Measurements from ENCODE around the gene RBM15.
A peak's percentile ranks its signal among the peaks of the same experiment; 100 is the strongest.

Gene RBM15

GRCh38 chr1:110338886-110339406 is at the start of gene RBM15:
RBM15 (plus strand) TSS chr1:110339377; CDS start chr1:110339406, 29 bp downstream.
- Histone ChIP-seq H3K27ac (ENCODE audit: low read length) (peak within 1 kb of the TSS; percentile 68), H3K9me3 (ENCODE audit: insufficient read depth, low read depth, low read length) (no peaks in the 10 kb centered on the region), H3K4me1 (ENCODE audit: insufficient read depth, low read length) (peaks cover 27% of the 10 kb centered on the region), H3K9ac (ENCODE audit: low read depth, low read length) (peak within 1 kb of the TSS; percentile 89), H3K4me3 (ENCODE audit: low read length) (peak within 1 kb of the TSS; percentile 86), H3K36me3 (ENCODE audit: insufficient read depth, low read depth, low read length) (peaks cover 38% of the 10 kb centered on the region), H3K27me3 (ENCODE audit: insufficient read depth, low read length) (no peaks in the 10 kb centered on the region)

DNA sequence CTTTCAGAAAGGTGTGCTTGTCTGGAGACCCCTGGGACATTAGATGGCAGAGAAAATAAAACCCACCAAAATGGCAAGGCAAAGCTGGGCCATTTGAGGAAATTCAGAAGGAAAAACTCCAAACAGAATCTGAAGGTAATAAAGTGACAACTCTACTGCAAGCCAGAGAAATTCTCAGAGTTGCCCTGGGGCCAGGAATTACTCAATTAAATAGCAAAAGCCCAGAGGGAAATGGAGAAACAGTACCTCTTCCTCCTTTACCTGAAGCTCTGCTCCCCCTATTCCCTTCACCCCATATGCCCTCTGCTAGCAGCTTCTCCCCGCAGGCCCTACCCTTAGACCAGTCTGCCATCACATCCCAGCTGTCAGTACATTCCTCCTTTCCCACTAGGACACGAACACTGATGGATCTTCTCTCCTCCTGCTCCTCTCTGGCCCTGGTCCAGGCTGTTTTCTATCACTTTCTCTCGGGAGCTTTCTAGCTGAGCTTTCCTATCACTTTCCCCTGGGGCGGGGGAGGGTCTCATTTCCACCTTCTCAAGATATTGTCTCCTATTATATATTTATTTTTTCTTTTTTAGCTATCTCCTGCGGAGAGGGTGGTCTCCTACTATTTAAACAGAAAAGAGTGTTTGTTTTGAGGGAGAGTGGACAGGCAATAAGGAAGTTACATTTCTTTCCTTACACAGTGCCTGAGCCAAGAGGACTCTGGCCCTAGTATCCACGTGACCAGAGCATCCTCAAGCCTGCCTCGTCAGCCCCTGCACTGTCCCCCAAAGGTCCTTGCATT is 47.7 kb upstream of the RBM15 start:
- Histone ChIP-seq H3K9me3 (ENCODE audit: insufficient read depth, low read depth, low read length) (no peaks in the 10 kb centered on the region), H3K9ac (ENCODE audit: low read depth, low read length) (no peak overlapping the region), H3K27me3 (ENCODE audit: insufficient read depth, low read length) (no peaks in the 10 kb centered on the region), H3K36me3 (ENCODE audit: insufficient read depth, low read depth, low read length) (no peaks in the 10 kb centered on the region), H3K4me1 (ENCODE audit: insufficient read depth, low read length) (no peaks in the 10 kb centered on the region), H3K27ac (ENCODE audit: low read length) (no peak overlapping the region), H3K4me3 (ENCODE audit: low read length) (no peak overlapping the region)

DNA sequence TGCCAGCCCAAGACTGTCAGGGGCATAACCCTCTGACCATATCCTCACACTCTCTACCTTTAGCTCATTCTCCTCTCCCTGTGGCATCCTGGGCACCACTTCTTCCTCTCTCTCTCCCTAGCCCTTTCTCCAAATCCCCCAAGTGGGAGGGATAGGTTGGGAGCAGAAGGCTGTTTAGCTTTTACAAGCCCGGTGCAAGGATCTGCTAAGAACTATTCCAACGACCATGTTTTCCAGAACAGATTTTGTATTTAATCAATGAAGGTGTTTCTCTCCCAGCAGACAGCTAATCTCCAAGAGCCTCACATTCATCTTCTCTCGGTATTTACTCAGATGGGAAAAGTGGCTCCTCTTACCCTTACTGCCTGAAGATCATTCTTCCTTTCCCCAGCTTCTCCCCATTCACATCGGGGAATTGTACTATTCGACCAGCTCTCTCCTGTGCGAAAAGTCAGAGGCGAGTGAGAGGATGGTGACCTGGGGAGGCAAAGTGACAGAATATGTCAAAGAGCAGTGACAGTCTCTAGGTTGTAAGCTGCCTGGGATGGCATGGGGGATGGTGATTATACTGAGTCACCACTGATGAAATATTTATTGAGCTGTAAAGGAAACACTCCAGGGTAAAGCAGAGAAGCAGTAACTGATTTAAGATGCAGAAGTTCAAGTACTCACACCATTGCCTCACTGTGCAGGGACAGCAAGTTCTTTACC is 47.0 kb upstream of the RBM15 start:
- no peaks in the 10 kb centered on the region for H3K4me1 ChIP-seq (ENCODE audit: insufficient read depth, low read length)
- no peaks in the 10 kb centered on the region for H3K36me3 ChIP-seq (ENCODE audit: insufficient read depth, low read depth, low read length)
- H3K27ac ChIP-seq (ENCODE audit: low read length) = no peak overlapping the region
- H3K4me3 ChIP-seq (ENCODE audit: low read length) = no peak overlapping the region
- H3K27me3 ChIP-seq (ENCODE audit: insufficient read depth, low read length) = no peaks in the 10 kb centered on the region
- no peak overlapping the region for H3K9ac ChIP-seq (ENCODE audit: low read depth, low read length)
- no peaks in the 10 kb centered on the region for H3K9me3 ChIP-seq (ENCODE audit: insufficient read depth, low read depth, low read length)

- no peak overlapping the region for H3K27ac ChIP-seq (ENCODE audit: low read length)
- H3K36me3 ChIP-seq (ENCODE audit: insufficient read depth, low read depth, low read length) = no peaks in the 10 kb centered on the region
- no peak overlapping the region for H3K9ac ChIP-seq (ENCODE audit: low read depth, low read length)
- H3K9me3 ChIP-seq (ENCODE audit: insufficient read depth, low read depth, low read length) = no peaks in the 10 kb centered on the region
- H3K4me3 ChIP-seq (ENCODE audit: low read length) = no peak overlapping the region
- H3K4me1 ChIP-seq (ENCODE audit: insufficient read depth, low read length) = no peaks in the 10 kb centered on the region
- no peaks in the 10 kb centered on the region for H3K27me3 ChIP-seq (ENCODE audit: insufficient read depth, low read length)
Observed at GRCh38 chr1:110293601-110294104, 45.5 kb upstream of the RBM15 start.

DNA sequence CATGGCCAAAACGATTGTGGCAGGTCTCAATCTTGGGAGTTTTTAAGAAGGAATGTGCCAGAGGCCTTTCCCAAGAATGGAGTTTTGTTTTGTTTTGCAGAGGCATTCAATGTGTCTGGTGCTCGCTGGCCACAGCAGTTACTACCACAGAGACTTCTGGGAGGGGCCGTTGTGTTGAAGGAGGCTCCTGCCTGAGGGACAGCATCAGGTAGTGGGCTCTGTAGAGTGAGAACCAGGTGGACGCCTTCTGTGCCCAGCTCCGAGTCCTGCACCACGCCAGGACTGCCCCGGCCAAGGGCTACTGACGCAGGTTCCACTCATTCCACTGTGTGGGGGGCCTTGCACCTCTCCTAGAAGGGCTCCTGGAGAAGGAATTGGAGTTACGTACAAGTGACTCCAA is 44.9 kb upstream of the RBM15 start:
- no peak overlapping the region for H3K4me3 ChIP-seq (ENCODE audit: low read length)

GRCh38 chr1:110298991-110299390 is 40.2 kb upstream of the RBM15 start:
- H3K9ac ChIP-seq (ENCODE audit: low read depth, low read length) = no peak overlapping the region
- no peaks in the 10 kb centered on the region for H3K27me3 ChIP-seq (ENCODE audit: insufficient read depth, low read length)
- H3K36me3 ChIP-seq (ENCODE audit: insufficient read depth, low read depth, low read length) = no peaks in the 10 kb centered on the region

More for the DNA sequence above, 44.9 kb upstream of the RBM15 start:
- Histone ChIP-seq H3K9ac (ENCODE audit: low read depth, low read length) (no peak overlapping the region), H3K27ac (ENCODE audit: low read length) (no peak overlapping the region), H3K4me1 (ENCODE audit: insufficient read depth, low read length) (no peaks in the 10 kb centered on the region), H3K36me3 (ENCODE audit: insufficient read depth, low read depth, low read length) (no peaks in the 10 kb centered on the region), H3K9me3 (ENCODE audit: insufficient read depth, low read depth, low read length) (no peaks in the 10 kb centered on the region), H3K27me3 (ENCODE audit: insufficient read depth, low read length) (no peaks in the 10 kb centered on the region)

GRCh38 chr1:110300412-110301085 is 38.6 kb upstream of the RBM15 start:
- H3K4me1 ChIP-seq (ENCODE audit: insufficient read depth, low read length) = no peaks in the 10 kb centered on the region
- H3K27me3 ChIP-seq (ENCODE audit: insufficient read depth, low read length) = no peaks in the 10 kb centered on the region
- no peaks in the 10 kb centered on the region for H3K9me3 ChIP-seq (ENCODE audit: insufficient read depth, low read depth, low read length)
- H3K36me3 ChIP-seq (ENCODE audit: insufficient read depth, low read depth, low read length) = no peaks in the 10 kb centered on the region
- no peak overlapping the region for H3K27ac ChIP-seq (ENCODE audit: low read length)
- H3K9ac ChIP-seq (ENCODE audit: low read depth, low read length) = no peak overlapping the region
- H3K4me3 ChIP-seq (ENCODE audit: low read length) = no peak overlapping the region

More at GRCh38 chr1:110298991-110299390, 40.2 kb upstream of the RBM15 start:
- H3K9me3 ChIP-seq (ENCODE audit: insufficient read depth, low read depth, low read length) = no peaks in the 10 kb centered on the region
- no peaks in the 10 kb centered on the region for H3K4me1 ChIP-seq (ENCODE audit: insufficient read depth, low read length)
- no peak overlapping the region for H3K4me3 ChIP-seq (ENCODE audit: low read length)
- H3K27ac ChIP-seq (ENCODE audit: low read length) = no peak overlapping the region

- no peaks in the 10 kb centered on the region for H3K9me3 ChIP-seq (ENCODE audit: insufficient read depth, low read depth, low read length)
- H3K36me3 ChIP-seq (ENCODE audit: insufficient read depth, low read depth, low read length) = no peaks in the 10 kb centered on the region
- H3K27ac ChIP-seq (ENCODE audit: low read length) = no peak overlapping the region
- no peak overlapping the region for H3K9ac ChIP-seq (ENCODE audit: low read depth, low read length)
- no peak overlapping the region for H3K4me3 ChIP-seq (ENCODE audit: low read length)
- H3K4me1 ChIP-seq (ENCODE audit: insufficient read depth, low read length) = no peaks in the 10 kb centered on the region
- H3K27me3 ChIP-seq (ENCODE audit: insufficient read depth, low read length) = no peaks in the 10 kb centered on the region
Observed at GRCh38 chr1:110302836-110303235, 36.3 kb upstream of the RBM15 start.

DNA sequence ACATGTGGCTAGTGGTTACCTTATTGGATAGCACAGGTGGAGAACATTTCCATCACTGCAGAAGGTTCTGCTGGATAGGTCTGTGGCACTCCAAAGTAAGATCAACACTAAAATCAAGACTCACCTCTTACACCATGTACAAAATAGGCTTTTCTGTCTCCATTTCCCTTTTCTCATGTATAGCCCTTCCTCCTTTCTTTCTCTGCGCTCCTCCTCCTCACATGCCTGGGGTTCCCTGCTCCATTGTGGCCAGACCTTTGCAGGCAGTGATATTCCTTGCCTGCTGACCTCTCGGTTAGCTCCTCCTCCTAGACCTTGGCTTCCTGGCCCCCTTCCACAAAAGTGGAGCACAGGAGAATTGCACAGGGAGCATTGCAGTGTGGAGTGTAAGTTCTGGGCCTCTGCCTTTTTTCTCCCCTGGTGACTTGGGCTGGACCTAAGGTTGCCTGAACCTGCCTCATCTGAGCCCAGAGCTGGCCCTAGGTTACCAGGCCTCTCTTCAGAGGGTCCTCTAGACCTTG is 33.2 kb upstream of the RBM15 start:
- Histone ChIP-seq H3K9me3 (ENCODE audit: insufficient read depth, low read depth, low read length) (no peaks in the 10 kb centered on the region), H3K9ac (ENCODE audit: low read depth, low read length) (no peak overlapping the region), H3K4me1 (ENCODE audit: insufficient read depth, low read length) (no peaks in the 10 kb centered on the region), H3K4me3 (ENCODE audit: low read length) (no peak overlapping the region), H3K36me3 (ENCODE audit: insufficient read depth, low read depth, low read length) (no peaks in the 10 kb centered on the region), H3K27me3 (ENCODE audit: insufficient read depth, low read length) (no peaks in the 10 kb centered on the region), H3K27ac (ENCODE audit: low read length) (no peak overlapping the region)

DNA sequence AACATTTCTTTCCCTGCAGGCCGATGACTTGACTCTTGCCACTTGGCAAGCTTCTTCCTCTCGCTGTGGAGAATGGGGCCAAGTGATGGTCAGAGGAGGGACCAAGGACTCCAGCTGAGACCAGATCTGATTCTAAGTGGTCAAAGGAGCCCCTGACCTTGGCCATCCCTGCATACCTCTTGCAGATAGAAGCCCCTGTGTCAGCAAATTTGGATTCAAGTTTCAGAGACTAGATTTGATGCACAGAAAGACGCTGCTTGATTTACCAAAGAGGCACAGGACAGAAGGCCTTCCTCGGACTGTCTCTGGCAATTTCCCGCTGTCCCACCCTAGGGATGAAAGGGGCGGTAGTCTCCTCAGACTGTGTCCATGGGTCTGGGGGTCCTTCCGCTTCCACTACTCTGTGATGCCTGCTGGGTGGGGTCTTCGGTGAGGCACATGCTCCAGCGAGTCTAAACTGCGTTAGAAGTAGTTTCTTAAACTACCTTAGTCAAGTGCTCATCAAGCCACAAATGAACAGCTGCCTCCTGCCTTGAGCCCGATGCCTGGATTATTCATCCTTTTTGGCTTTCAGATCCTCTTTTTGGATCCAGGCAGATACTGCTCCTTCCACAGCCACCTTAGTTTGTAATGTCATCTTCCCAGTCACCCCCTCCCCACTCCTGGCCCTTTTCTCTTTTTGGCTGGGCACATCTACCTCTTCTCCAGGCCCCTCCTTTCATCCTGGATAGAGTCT is 31.8 kb upstream of the RBM15 start:
- no peak overlapping the region for H3K4me3 ChIP-seq (ENCODE audit: low read length)
- no peak overlapping the region for H3K9ac ChIP-seq (ENCODE audit: low read depth, low read length)
- no peaks in the 10 kb centered on the region for H3K9me3 ChIP-seq (ENCODE audit: insufficient read depth, low read depth, low read length)
- no peaks in the 10 kb centered on the region for H3K4me1 ChIP-seq (ENCODE audit: insufficient read depth, low read length)
- no peaks in the 10 kb centered on the region for H3K27me3 ChIP-seq (ENCODE audit: insufficient read depth, low read length)
- no peaks in the 10 kb centered on the region for H3K36me3 ChIP-seq (ENCODE audit: insufficient read depth, low read depth, low read length)
- no peak overlapping the region for H3K27ac ChIP-seq (ENCODE audit: low read length)

DNA sequence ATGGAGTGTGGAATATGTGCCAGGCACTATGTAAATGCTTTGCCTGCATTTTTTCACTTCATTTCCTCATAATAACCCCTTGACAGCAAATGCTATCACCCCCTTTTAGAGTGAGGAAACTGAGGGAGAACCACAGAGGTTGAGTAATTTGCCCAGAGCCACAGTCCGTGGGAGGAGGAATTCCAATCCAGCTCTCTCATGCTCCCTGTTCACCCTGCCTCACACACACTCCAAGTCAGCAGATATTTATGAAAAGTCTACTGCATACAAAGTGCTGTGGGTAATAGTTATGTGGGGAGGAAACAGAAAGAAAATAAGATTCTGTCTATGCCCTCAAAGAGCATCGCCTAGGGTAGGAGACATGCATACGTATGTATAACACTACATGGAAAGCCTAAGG is 30.9 kb upstream of the RBM15 start:
- Histone ChIP-seq H3K9ac (ENCODE audit: low read depth, low read length) (no peak overlapping the region), H3K9me3 (ENCODE audit: insufficient read depth, low read depth, low read length) (no peaks in the 10 kb centered on the region), H3K4me1 (ENCODE audit: insufficient read depth, low read length) (no peaks in the 10 kb centered on the region), H3K27me3 (ENCODE audit: insufficient read depth, low read length) (no peaks in the 10 kb centered on the region), H3K4me3 (ENCODE audit: low read length) (no peak overlapping the region), H3K36me3 (ENCODE audit: insufficient read depth, low read depth, low read length) (no peaks in the 10 kb centered on the region), H3K27ac (ENCODE audit: low read length) (no peak overlapping the region)

Data from iPS-20b (cell line).